GM23338 (cell line): ENCODE data around the gene TNNT2.

Source experiments
- CREB1 ChIP-seq: fragments of 250-450 bp; sonication (Bioruptor Pico); IDR thresholded peaks from 2 replicates; pipeline ENCODE4 v1.5.0; 2020; ENCODE audit warnings: low read depth, mild to moderate bottlenecking, moderate library complexity
- EZH2 ChIP-seq: fragments of 200-600 bp; sonication (generic); IDR thresholded peaks from one replicate; pipeline ENCODE4 v1.8.0; 2017; ENCODE audit warnings: antibody characterized with exemption, mild to moderate bottlenecking, low read depth; ENCODE audit not compliant: unreplicated experiment
- EZH2phosphoT487 ChIP-seq: fragments of 200-600 bp; sonication (generic); IDR thresholded peaks from one replicate; pipeline ENCODE4 v1.8.1; 2018; ENCODE audit warnings: antibody characterized with exemption; ENCODE audit not compliant: unreplicated experiment
- JUNB ChIP-seq: IDR thresholded peaks from one replicate; pipeline ENCODE4 v1.6.1; 2016; ENCODE audit warnings: antibody characterized with exemption; ENCODE audit not compliant: unreplicated experiment
- NANOG ChIP-seq: IDR thresholded peaks from 2 replicates; pipeline ENCODE4 v1.6.1; 2016; ENCODE audit warnings: antibody characterized with exemption, borderline replicate concordance
- POLR2AphosphoS5 ChIP-seq: IDR thresholded peaks from 2 replicates; pipeline ENCODE4 v1.6.1; 2016; ENCODE audit warnings: antibody characterized with exemption, low read depth
- STAT1 ChIP-seq: IDR thresholded peaks from one replicate; pipeline ENCODE4 v1.6.1; 2016; ENCODE audit warnings: antibody characterized with exemption; ENCODE audit not compliant: unreplicated experiment
- ZNF114 ChIP-seq: fragments of 250-450 bp; sonication (Bioruptor Pico); IDR thresholded peaks from 2 replicates; pipeline ENCODE4 v1.5.0; 2020; ENCODE audit warnings: mild to moderate bottlenecking, moderate library complexity
- ZNF462 ChIP-seq: fragments of 250-450 bp; sonication (Bioruptor Pico); IDR thresholded peaks from 2 replicates; pipeline ENCODE4 v1.5.0; 2020; ENCODE audit warnings: mild to moderate bottlenecking, moderate library complexity
- TF ChIP-seq, protein P1 (sequence below), 2 experiments: fragments of 200-600 bp in 1 of 2; sonication (generic) in 1 of 2; conservative IDR thresholded peaks; 2 replicates each; pipeline versions ENCODE4 v1.5.1 to v1.6.1; 2016 to 2017; ENCODE audit warnings: antibody characterized with exemption in 2 of 2, low read depth in 2 of 2, mild to moderate bottlenecking in 2 of 2, moderate library complexity in 1 of 2
- TF ChIP-seq, protein P2 (sequence below): IDR thresholded peaks from one replicate; pipeline ENCODE4 v1.6.1; 2018; ENCODE audit warnings: antibody characterized with exemption; ENCODE audit not compliant: unreplicated experiment
- TF ChIP-seq, protein P3 (sequence below): IDR thresholded peaks from 2 replicates; pipeline ENCODE4 v1.6.1; 2016; ENCODE audit warnings: antibody characterized with exemption

DNA sequence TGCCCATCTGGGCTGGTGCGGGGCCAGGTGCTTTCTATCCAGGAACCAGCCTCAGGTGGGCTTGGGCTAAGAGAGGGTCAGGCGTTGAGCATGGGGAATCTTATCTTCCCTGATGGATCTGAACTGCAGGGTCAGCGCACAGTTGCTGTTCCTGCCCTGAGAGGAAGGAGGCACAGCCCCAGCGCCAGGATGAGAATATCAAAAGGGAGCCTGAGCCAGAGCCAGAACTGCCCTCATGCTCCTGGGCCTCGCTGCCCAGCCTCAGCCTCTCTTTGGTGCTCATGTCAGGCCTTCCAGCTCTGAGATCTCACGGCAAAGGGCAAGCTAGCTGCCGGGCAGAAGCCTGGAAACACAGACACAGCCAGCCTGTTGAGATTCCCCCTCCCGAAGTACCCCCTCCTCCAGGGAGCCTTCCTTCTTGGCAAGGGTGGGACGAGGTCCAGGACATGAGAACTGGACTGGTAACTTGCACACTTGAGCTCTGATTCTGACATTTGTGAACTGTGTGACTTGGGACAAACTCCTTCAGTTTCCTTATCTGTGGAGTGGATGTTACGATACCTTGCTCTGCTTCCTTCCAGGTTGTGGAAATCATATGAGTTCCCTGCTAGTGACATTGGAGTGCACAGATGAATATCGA is 22.9 kb upstream of the TNNT2 start:
- TF ChIP-seq, protein P1, sequence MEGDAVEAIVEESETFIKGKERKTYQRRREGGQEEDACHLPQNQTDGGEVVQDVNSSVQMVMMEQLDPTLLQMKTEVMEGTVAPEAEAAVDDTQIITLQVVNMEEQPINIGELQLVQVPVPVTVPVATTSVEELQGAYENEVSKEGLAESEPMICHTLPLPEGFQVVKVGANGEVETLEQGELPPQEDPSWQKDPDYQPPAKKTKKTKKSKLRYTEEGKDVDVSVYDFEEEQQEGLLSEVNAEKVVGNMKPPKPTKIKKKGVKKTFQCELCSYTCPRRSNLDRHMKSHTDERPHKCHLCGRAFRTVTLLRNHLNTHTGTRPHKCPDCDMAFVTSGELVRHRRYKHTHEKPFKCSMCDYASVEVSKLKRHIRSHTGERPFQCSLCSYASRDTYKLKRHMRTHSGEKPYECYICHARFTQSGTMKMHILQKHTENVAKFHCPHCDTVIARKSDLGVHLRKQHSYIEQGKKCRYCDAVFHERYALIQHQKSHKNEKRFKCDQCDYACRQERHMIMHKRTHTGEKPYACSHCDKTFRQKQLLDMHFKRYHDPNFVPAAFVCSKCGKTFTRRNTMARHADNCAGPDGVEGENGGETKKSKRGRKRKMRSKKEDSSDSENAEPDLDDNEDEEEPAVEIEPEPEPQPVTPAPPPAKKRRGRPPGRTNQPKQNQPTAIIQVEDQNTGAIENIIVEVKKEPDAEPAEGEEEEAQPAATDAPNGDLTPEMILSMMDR (conservative IDR thresholded peaks at IDR 0.05; ENCODE audit: low read depth in 2 of 2), result no peak
- TF ChIP-seq POLR2AphosphoS5 (no peak), CREB1 (CRISPR knock-in tag) (no peak), EZH2phosphoT487 (no peak), EZH2 (no peak), JUNB (no peak), ZNF114 (CRISPR knock-in tag) (no peak), STAT1 (no peak), ZNF462 (no peak), NANOG (no peak)
- TF ChIP-seq, protein P2, sequence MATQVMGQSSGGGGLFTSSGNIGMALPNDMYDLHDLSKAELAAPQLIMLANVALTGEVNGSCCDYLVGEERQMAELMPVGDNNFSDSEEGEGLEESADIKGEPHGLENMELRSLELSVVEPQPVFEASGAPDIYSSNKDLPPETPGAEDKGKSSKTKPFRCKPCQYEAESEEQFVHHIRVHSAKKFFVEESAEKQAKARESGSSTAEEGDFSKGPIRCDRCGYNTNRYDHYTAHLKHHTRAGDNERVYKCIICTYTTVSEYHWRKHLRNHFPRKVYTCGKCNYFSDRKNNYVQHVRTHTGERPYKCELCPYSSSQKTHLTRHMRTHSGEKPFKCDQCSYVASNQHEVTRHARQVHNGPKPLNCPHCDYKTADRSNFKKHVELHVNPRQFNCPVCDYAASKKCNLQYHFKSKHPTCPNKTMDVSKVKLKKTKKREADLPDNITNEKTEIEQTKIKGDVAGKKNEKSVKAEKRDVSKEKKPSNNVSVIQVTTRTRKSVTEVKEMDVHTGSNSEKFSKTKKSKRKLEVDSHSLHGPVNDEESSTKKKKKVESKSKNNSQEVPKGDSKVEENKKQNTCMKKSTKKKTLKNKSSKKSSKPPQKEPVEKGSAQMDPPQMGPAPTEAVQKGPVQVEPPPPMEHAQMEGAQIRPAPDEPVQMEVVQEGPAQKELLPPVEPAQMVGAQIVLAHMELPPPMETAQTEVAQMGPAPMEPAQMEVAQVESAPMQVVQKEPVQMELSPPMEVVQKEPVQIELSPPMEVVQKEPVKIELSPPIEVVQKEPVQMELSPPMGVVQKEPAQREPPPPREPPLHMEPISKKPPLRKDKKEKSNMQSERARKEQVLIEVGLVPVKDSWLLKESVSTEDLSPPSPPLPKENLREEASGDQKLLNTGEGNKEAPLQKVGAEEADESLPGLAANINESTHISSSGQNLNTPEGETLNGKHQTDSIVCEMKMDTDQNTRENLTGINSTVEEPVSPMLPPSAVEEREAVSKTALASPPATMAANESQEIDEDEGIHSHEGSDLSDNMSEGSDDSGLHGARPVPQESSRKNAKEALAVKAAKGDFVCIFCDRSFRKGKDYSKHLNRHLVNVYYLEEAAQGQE, result no peak
- TF ChIP-seq, protein P3, sequence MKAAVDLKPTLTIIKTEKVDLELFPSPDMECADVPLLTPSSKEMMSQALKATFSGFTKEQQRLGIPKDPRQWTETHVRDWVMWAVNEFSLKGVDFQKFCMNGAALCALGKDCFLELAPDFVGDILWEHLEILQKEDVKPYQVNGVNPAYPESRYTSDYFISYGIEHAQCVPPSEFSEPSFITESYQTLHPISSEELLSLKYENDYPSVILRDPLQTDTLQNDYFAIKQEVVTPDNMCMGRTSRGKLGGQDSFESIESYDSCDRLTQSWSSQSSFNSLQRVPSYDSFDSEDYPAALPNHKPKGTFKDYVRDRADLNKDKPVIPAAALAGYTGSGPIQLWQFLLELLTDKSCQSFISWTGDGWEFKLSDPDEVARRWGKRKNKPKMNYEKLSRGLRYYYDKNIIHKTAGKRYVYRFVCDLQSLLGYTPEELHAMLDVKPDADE, result no peak
